ENCODE data around the gene PANX1. TPM values are rescaled to one million over a fixed set of nuclear protein-coding genes. Genes with fewer than 3 reads are reported as not detected.

Gene PANX1
- total RNA-seq = 36.2 and 52.1 TPM in 2 replicates

GRCh38 chr11:94128746-94129511 is at the start of gene PANX1:
TSS of gene PANX1 (plus strand) at chr11:94128841. CDS start at chr11:94129313, 472 bp downstream.

Other genes starting within 250 kb of the PANX1 start
- not detected in 2 replicates for gene HEPHL1, start 107.5 kb upstream of the PANX1 start, total RNA-seq
- gene IZUMO1R, start 175.7 kb downstream of the PANX1 start, total RNA-seq = not detected in 2 replicates

Data from smooth muscle cell of trachea (primary cell).